ENCODE measurements around the gene APOBEC3A.
A peak's percentile ranks its signal among the peaks of the same experiment; 100 is the strongest.

APOBEC3A gene

GRCh38 chr22:38957046-38957770, at the start of gene APOBEC3A:
TSS of gene APOBEC3A (plus strand) at chr22:38957609. CDS start at chr22:38957692, 83 bp downstream.
- no peak for DNase-seq

- no peak for DNase-seq
Measured at GRCh38 chr22:38907767-38908166, 49.6 kb upstream of the APOBEC3A start.

DNA sequence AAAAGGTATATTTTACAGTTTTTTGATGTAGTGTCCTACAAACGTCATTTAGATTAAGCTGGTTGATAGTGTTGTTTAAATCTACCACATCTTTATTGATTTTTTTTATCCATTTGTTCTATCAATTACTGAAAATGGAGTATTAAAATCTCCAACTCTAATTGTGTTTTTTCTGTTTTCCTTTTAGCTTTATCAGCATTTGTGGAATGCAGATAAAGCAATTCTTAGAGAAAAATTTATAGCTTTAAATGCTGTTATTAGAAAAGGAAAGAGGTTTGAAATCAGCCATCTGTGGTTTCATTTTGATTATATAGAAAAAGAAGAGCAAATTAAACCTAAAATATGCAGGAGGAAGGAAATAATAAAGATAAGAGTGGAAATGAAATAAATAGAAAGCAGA, 46.0 kb upstream of the APOBEC3A start:
- no peak for DNase-seq

GRCh38 chr22:38919631-38920190, 37.7 kb upstream of the APOBEC3A start:
- DNase-seq: no peak

GRCh38 chr22:38921120-38921519, 36.3 kb upstream of the APOBEC3A start:
- no peak for DNase-seq

- DNase-seq: no peak
Measured at GRCh38 chr22:38921806-38922205, 35.6 kb upstream of the APOBEC3A start.

GRCh38 chr22:38923463-38924346, 33.7 kb upstream of the APOBEC3A start:
- DNase-seq: peak; percentile 84

DNA sequence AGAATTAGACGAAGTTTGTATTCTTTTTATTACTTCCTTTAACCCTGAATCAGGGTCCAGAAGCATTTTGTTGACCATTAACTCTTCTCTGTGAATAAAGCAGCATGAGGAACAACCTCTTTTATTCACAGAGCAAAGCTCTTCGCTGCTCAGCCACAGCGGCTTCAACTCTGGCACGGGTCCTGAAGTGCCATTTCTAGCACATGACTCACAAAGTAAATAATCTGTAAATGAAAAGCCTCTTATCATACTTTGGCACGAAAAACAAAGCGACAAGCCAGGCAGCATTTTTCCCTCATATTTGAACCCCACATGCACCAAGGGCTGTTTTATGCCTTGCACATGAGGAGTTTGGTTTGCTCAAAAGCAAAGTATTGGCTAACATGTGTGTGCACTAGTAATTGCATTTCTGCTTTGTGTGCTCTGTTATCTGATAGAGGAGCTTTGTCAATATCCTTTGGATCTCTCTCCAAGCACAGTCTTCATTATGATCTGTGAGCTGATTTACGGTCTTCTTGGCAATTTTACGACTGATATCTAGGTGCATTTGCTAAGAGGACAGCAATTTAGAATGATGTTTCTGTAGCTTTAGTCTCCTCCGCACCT, 33.0 kb upstream of the APOBEC3A start:
- peak; percentile 12 for DNase-seq

- DNase-seq: no peak
Measured at GRCh38 chr22:38925571-38926041, 31.8 kb upstream of the APOBEC3A start.

DNA sequence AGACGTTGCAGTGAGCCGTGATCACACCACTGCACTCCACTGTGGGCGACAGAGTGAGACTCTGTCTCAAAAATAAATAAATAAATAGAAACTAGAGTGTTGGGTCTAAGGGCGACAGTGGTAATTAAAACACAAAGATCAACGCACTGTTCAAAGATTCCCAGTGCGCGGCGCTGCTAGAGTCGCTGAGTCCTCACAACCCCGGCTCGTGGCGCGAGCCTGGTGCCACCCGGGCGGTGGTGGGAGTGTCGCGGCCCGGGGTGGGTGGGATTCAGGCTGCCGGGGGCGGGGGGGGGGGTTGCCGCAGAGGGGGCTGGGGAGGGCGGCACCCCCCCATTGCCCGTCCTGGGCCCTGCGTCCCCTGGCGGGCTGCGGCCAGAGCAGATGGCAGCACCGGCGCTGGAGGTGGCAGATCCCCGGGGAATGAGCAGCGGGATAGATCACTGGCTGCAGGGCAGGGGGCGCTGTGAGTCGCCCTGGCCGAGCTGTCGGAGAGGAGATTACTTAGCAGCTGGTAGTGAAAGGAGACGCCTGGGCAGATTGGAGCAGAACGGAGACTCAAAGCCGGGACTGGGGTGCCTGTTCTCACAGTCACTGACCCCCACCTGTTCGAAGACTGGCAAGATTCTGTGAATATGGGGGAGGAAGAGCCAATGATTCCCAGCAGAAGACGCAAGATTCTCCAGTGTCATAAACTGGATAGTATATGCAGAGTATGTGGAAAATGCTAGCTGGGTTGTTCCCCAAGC, 30.2 kb upstream of the APOBEC3A start:
- DNase-seq: peak; percentile 76

DNA sequence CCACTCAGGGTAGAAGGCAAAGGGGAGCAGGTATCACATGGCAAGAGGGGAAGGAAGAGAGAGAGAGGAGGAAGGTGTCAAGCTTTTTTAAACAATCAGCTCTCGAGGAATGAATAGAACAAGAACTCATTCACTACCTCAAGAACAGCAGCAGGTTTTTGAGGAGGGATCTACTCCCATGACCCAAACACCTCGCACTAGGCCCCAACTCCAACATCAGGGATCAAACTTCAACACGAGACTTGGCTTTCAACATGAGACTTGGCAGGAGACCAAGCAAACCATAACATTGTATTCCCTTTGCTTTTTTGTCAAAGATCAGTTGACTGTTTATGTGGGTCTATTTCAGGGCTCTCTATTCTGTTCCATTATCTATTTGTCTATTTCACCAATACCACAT, 26.9 kb upstream of the APOBEC3A start:
- DNase-seq: no peak

- DNase-seq: no peak
Measured at GRCh38 chr22:38935023-38935422, 22.4 kb upstream of the APOBEC3A start.

DNA sequence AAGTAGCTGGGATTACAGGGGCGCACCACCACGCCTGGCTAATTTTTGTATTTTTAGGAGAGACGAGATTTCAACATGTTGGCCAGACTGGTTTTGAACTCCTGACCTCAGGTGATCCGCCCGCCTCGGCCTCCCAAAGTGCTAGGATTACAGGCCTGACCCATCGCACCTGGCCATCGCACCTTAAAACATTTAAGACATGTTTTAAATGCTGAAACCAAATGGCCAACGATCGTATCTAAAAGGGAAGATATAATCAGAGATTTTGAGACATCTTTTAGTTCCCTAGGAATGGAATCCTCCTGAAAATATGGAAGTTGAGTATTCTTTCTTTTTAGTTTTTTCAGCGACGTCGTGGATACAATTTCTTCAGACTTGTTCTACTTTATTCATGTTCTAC, 21.8 kb upstream of the APOBEC3A start:
- no peak for DNase-seq

- no peak for DNase-seq
Measured at GRCh38 chr22:38936562-38936961, 20.8 kb upstream of the APOBEC3A start.

- no peak for DNase-seq
Measured at GRCh38 chr22:38937036-38937435, 20.4 kb upstream of the APOBEC3A start.

- no peak for DNase-seq
Measured at GRCh38 chr22:38937541-38937940, 19.9 kb upstream of the APOBEC3A start.

- DNase-seq: no peak
Measured at GRCh38 chr22:38938221-38938620, 19.2 kb upstream of the APOBEC3A start.

- no peak for DNase-seq
Measured at GRCh38 chr22:38938925-38939324, 18.5 kb upstream of the APOBEC3A start.

DNA sequence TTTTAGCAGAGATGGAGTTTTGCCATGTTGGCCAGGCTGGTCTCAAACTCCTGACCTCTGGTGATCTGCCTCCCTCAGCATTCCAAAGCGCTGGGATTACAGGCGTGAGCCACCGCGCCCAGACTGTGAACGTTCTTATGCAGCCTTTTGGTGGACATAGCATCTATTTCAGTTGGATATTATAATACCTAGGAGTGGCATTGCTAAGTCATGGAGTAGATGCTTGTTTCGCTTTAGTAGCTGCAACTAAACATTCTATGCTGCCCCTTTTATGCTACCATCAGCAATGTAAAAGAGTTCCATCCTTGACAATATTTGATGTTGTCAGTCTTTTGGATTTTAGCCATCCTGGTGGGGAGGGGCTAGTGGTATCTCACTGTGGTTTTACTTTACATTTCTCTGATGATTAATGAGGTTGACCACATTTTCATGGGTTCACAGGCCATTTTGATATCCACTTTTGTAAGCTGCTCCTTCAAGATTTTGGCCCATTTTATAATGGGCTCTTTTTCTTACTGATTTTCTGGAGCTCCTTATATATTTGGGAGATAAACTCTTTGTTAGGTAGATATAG, 16.5 kb upstream of the APOBEC3A start:
- DNase-seq: no peak

- DNase-seq: no peak
Measured at GRCh38 chr22:38941488-38941987, 15.9 kb upstream of the APOBEC3A start.

DNA sequence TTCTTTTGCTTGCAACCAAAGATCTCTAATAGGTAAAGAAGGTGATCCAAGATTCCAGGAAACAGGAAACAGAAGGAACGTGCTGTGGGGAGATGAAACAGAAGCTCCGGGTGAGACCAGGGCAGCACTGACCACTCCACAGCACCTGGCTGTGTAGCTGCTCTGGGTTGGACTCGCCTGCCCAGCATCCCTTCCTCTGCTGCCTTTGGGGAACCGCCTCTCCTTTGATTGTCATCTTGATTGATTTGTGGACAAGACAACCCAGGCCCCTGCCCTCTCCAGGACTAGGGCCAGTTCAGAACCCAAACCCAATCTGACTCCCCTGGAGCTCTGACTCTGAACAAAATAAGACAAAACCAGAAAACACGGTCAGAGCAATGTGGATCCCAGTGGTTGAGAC, 14.7 kb upstream of the APOBEC3A start:
- no peak for DNase-seq

- DNase-seq: no peak
Measured at GRCh38 chr22:38943201-38943600, 14.2 kb upstream of the APOBEC3A start.

Measured in midbrain (tissue), 1 donor.